A673 (cell line): ENCODE data around the gene BRINP2. TPM values are rescaled to one million over a fixed set of nuclear protein-coding genes. Genes with fewer than 3 reads are reported as not detected.
A peak's percentile ranks its signal among the peaks of the same experiment; 100 is the strongest.

Experiments
- BruUV-seq: library from RNA; stranded (reverse); fragments of 400-500 nt; replicated peaks from 2 replicates; lab custom pipeline; 2021; lab: Mats Ljungman, UMichigan
- CTCF ChIA-PET: fragments of 300-600 bp; sonication (Branson Sonifier 250); formaldehyde crosslinking; loops from one replicate; lab custom pipeline; 2022; ENCODE audit warnings: antibody characterized with exemption; lab: Charles Lee
- POLR2A ChIA-PET: fragments of 300-600 bp; sonication (Branson Sonifier 250); formaldehyde crosslinking; loops from one replicate; lab custom pipeline; 2022; ENCODE audit warnings: antibody characterized with exemption; ENCODE audit not compliant: low non-redundant PET; lab: Charles Lee
- DNase-seq: peaks from one replicate; pipeline ENCODE4 v3.0.0-alpha.2; 2015; ENCODE audit warnings: low spot score
- H3K27ac ChIP-seq: fragments of 200-600 bp; sonication (generic); 2 replicates; pipeline ENCODE4 v1.5.1; 2016; ENCODE audit warnings: mixed run types, low read depth, mild to moderate bottlenecking, mixed read lengths, antibody characterized with exemption, low read length; ENCODE audit not compliant: poor library complexity, severe bottlenecking
- H3K27me3 ChIP-seq: fragments of 200-600 bp; sonication (generic); replicated peaks from 2 replicates; pipeline ENCODE4 v1.6.1; 2017; ENCODE audit warnings: mixed run types, low read depth, mild to moderate bottlenecking, mixed read lengths, antibody characterized with exemption, low read length; ENCODE audit not compliant: insufficient read depth, poor library complexity
- H3K36me3 ChIP-seq: fragments of 200-600 bp; sonication (generic); 2 replicates; pipeline ENCODE4 v1.6.1; 2016; ENCODE audit warnings: mixed run types, mild to moderate bottlenecking, mixed read lengths, antibody characterized with exemption, low read length; ENCODE audit not compliant: insufficient read depth, poor library complexity, severe bottlenecking
- H3K4me1 ChIP-seq: fragments of 200-600 bp; sonication (generic); 2 replicates; pipeline ENCODE4 v1.6.1; 2017; ENCODE audit warnings: mixed run types, mild to moderate bottlenecking, mixed read lengths, antibody characterized with exemption, low read length; ENCODE audit not compliant: insufficient read depth, poor library complexity, severe bottlenecking
- H3K4me3 ChIP-seq: fragments of 200-600 bp; sonication (generic); 2 replicates; pipeline ENCODE4 v1.5.1; 2016; ENCODE audit warnings: low read depth, mixed run types, mild to moderate bottlenecking, mixed read lengths, low read length; ENCODE audit not compliant: poor library complexity, severe bottlenecking
- H3K9me3 ChIP-seq: fragments of 200-600 bp; sonication (generic); 2 replicates; pipeline ENCODE4 v1.6.1; 2016; ENCODE audit warnings: mixed run types, low read depth, mild to moderate bottlenecking, mixed read lengths, antibody characterized with exemption, low read length; ENCODE audit not compliant: poor library complexity, severe bottlenecking
- CTCF ChIP-seq: fragments of 300-800, 200-600 bp; sonication (generic); conservative IDR thresholded peaks from 2 replicates; pipeline ENCODE4 v1.5.1; 2017; ENCODE audit warnings: low read depth, mild to moderate bottlenecking, antibody characterized with exemption, low read length, moderate library complexity, mixed read lengths
- EZH2 ChIP-seq: fragments of 200-600 bp; sonication (generic); IDR thresholded peaks from 2 replicates; pipeline ENCODE4 v1.6.1; 2017; ENCODE audit warnings: borderline replicate concordance, low read depth, mild to moderate bottlenecking, mixed read lengths, antibody characterized with exemption, low read length; ENCODE audit not compliant: poor library complexity, severe bottlenecking
- intact Hi-C: fragments of 100-400 bp; cut with micrococcal nuclease; formaldehyde crosslinking; loops from one replicate; pipeline ENCODE4 v1.10.0; 2022; ENCODE audit not compliant: unreplicated experiment
- total RNA-seq: library from RNA; stranded (reverse); gene quantifications from 2 replicates; pipeline ENCODE4 v1.2.3, GENCODE V29; 2021

The BRINP2 gene
- total RNA-seq, 1 experiment from 2014 or later, result 0.67 TPM

GRCh38 chr1:177146499-177146898 is 24.3 kb upstream of the BRINP2 start:
- TF ChIP-seq CTCF (no peak), EZH2 (no peak)
- intact Hi-C loops, result no loop called here
- H3K4me1 ChIP-seq, result no peaks in the 10 kb centered on the region
- ChIA-PET CTCF (no interaction called here), POLR2A (no interaction called here)
- no TSS peak for BruUV-seq
- no peak for DNase-seq
- H3K36me3 ChIP-seq, result no peaks in the 10 kb centered on the region
- H3K9me3 ChIP-seq, result no peaks in the 10 kb centered on the region
- H3K4me3 ChIP-seq, result no peak overlapping the region
- no peak overlapping the region for H3K27ac ChIP-seq
- no peaks in the 10 kb centered on the region for H3K27me3 ChIP-seq

- H3K27me3 ChIP-seq, result peaks cover 55% of the 10 kb centered on the region
- no peak for DNase-seq
- TF ChIP-seq CTCF (no peak), EZH2 (no peak)
- BruUV-seq, result no TSS peak
- H3K9me3 ChIP-seq, result no peaks in the 10 kb centered on the region
- H3K4me1 ChIP-seq, result no peaks in the 10 kb centered on the region
- no peaks in the 10 kb centered on the region for H3K36me3 ChIP-seq
- ChIA-PET POLR2A (no interaction called here), CTCF (no interaction called here)
- no peak overlapping the region for H3K27ac ChIP-seq
- no peak overlapping the region for H3K4me3 ChIP-seq
- intact Hi-C loops, result no loop called here
These were observed 8.5 kb upstream of the BRINP2 start for GRCh38 chr1:177162243-177162642.

- H3K9me3 ChIP-seq, result no peaks in the 10 kb centered on the region
- H3K27ac ChIP-seq, result no peak overlapping the region
- TF ChIP-seq CTCF (no peak), EZH2 (no peak)
- intact Hi-C loops, result no loop called here
- DNase-seq, result no peak
- H3K36me3 ChIP-seq, result no peaks in the 10 kb centered on the region
- H3K4me3 ChIP-seq, result peak overlapping the region; percentile 42
- ChIA-PET CTCF (interaction anchor here (0.7 kb wide), 1 partner anchor 266 kb away, joined by 3 read pairs; no protein-coding TSS in a partner anchor), POLR2A (no interaction called here)
- H3K4me1 ChIP-seq, result no peaks in the 10 kb centered on the region
- H3K27me3 ChIP-seq, result peaks cover 72% of the 10 kb centered on the region
- BruUV-seq, result no TSS peak
These were observed 6.8 kb upstream of the BRINP2 start for GRCh38 chr1:177163844-177164379.
